ENCODE data around the gene ZNF282. TPM values are rescaled to one million over a fixed set of nuclear protein-coding genes. Genes with fewer than 3 reads are reported as not detected.

Gene ZNF282
- total RNA-seq, 1 experiment from 2014 or later: 39.0 TPM

DNA sequence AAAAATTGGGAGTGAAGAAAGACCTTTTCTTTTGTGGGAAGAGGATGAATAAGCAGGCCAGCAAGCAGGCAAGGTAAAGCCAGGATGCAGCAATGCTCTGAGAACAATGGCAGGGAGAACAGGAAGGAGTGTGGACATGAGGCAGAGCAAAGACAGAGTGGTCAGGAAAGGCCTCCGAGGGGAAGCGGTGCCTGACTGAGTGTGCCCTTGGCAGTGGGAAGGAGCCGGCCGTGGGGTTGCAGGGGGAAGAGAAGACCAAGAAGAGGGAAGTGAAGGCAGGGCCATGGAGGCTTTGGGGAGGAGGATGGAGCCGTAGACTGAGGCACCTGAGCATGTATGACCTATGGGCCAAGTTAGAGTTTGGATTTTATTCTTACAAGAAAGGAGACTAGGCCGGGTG, 22.2 kb downstream of the ZNF282 start:
- H3K4me1 ChIP-seq (ENCODE audit: insufficient read depth, low read length): no peaks in the 10 kb centered on the region
- no peaks in the 10 kb centered on the region for H4K20me1 ChIP-seq (ENCODE audit: control insufficient read depth, insufficient read depth, insufficient read length)
- H3K79me1 ChIP-seq (ENCODE audit: insufficient read depth, low read depth, low read length, poor library complexity, severe bottlenecking): no peaks in the 10 kb centered on the region
- H3K14ac ChIP-seq (ENCODE audit: insufficient read depth, low read length): no peak overlapping the region
- no peak overlapping the region for H3K9ac ChIP-seq (ENCODE audit: extremely low read depth, insufficient read length, low read length)
- no peak overlapping the region for H3K27ac ChIP-seq (ENCODE audit: insufficient read length, low read depth, low read length)
- no peak overlapping the region for H2BK20ac ChIP-seq (ENCODE audit: low read depth, low read length, poor library complexity, severe bottlenecking)
- no peak overlapping the region for H2AK5ac ChIP-seq (ENCODE audit: insufficient read length, low read length)
- no peak overlapping the region for H2AFZ ChIP-seq (ENCODE audit: low read length)
- no peaks in the 10 kb centered on the region for H3K23me2 ChIP-seq (ENCODE audit: insufficient read length, low read depth, low read length, poor library complexity, severe bottlenecking)
- TF ChIP-seq CTCF (conservative IDR thresholded peaks at IDR 0.05): no peak
- H2BK120ac ChIP-seq (ENCODE audit: low read depth, low read length, poor library complexity, severe bottlenecking): no peak overlapping the region
- no peak overlapping the region for H3K56ac ChIP-seq (ENCODE audit: insufficient read length, low read depth, low read length)
- H3K27me3 ChIP-seq (ENCODE audit: insufficient read depth, low read length): no peaks in the 10 kb centered on the region
- Mint-ChIP-seq H3K27ac (peak overlapping the region in 2 of 3 experiments; percentile 37 to 42; a peak in 4 of 7 replicates), H3K4me1 (peaks cover 18 to 19% of the 10 kb centered on the region in 2 experiments), H3K4me3 (no peak overlapping the region), H3K9me3 (no peaks in the 10 kb centered on the region), H3K27me3 (ENCODE audit: low read depth) (no peaks in the 10 kb centered on the region), H3K36me3 (ENCODE audit: insufficient read depth in 1 of 3, low read depth in 3 of 3) (peaks cover 45 to 94% (median 81%) of the 10 kb centered on the region in 3 experiments)
- H3T11ph ChIP-seq (ENCODE audit: low read length): no peak overlapping the region
- no peak overlapping the region for H2BK15ac ChIP-seq (ENCODE audit: low read depth, low read length)
- no peak overlapping the region for H3K23ac ChIP-seq (ENCODE audit: insufficient read length, low read depth, low read length)
- H3K9me3 ChIP-seq (ENCODE audit: control insufficient read depth, low read depth, low read length): no peaks in the 10 kb centered on the region
- no peak overlapping the region for H3K18ac ChIP-seq (ENCODE audit: insufficient read length, low read depth, low read length)
- no peak overlapping the region for H3K4me2 ChIP-seq (ENCODE audit: insufficient read depth, insufficient read length, low read length)
- H3K4ac ChIP-seq (ENCODE audit: low read depth, low read length): no peak overlapping the region
- H3K79me2 ChIP-seq (ENCODE audit: insufficient read depth, low read length): no peaks in the 10 kb centered on the region; the same call in 1 of the 2 replicates
- no peak overlapping the region for H2BK12ac ChIP-seq (ENCODE audit: insufficient read length, low read depth, low read length)
- no peak overlapping the region for H4K91ac ChIP-seq (ENCODE audit: insufficient read length, low read depth, low read length)
- no peak for DNase-seq
- no peak overlapping the region for H4K8ac ChIP-seq (replicated peaks; ENCODE audit: insufficient read length, low read depth, low read length)
- no CpG with 5 or more reads among the region's 6 CpGs for WGBS (ENCODE audit: extremely low coverage, insufficient read length, low lambda C conversion rate)
- no peak overlapping the region for H4K5ac ChIP-seq (ENCODE audit: insufficient read length, low read depth, low read length)
- H2BK5ac ChIP-seq (ENCODE audit: insufficient read length, low read length): no peak overlapping the region

All from H9 (cell line).